ENCODE results near the gene CCDC201.

DNA sequence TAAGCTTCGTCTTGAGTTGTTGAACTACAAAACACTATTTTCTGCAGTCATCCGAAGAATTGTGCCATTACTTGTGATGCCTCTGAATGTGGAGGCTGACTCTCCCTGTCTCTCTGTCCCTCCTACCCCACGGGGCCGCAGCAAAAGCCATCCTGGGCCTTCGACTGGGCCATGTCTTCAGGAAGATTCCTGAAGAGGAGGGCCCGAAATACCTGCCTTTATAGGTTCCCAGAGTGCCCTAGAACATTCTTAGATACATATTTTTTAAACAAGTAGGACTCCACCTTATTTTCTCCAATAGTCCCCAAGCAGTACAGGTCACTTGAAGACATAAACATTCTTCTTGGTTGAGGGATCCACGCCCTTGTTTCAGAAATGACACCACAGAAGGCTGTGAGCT lies 40.1 kb upstream of the CCDC201 start:
- TF ChIP-seq, protein P1, sequence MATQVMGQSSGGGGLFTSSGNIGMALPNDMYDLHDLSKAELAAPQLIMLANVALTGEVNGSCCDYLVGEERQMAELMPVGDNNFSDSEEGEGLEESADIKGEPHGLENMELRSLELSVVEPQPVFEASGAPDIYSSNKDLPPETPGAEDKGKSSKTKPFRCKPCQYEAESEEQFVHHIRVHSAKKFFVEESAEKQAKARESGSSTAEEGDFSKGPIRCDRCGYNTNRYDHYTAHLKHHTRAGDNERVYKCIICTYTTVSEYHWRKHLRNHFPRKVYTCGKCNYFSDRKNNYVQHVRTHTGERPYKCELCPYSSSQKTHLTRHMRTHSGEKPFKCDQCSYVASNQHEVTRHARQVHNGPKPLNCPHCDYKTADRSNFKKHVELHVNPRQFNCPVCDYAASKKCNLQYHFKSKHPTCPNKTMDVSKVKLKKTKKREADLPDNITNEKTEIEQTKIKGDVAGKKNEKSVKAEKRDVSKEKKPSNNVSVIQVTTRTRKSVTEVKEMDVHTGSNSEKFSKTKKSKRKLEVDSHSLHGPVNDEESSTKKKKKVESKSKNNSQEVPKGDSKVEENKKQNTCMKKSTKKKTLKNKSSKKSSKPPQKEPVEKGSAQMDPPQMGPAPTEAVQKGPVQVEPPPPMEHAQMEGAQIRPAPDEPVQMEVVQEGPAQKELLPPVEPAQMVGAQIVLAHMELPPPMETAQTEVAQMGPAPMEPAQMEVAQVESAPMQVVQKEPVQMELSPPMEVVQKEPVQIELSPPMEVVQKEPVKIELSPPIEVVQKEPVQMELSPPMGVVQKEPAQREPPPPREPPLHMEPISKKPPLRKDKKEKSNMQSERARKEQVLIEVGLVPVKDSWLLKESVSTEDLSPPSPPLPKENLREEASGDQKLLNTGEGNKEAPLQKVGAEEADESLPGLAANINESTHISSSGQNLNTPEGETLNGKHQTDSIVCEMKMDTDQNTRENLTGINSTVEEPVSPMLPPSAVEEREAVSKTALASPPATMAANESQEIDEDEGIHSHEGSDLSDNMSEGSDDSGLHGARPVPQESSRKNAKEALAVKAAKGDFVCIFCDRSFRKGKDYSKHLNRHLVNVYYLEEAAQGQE (IDR thresholded peaks at IDR 0.05; ENCODE audit: insufficient read depth in 1 of 2, low read depth in 2 of 2, low read length in 2 of 2), result no peak
- no peak for TF ChIP-seq POLR2AphosphoS5 (IDR thresholded peaks at IDR 0.05; ENCODE audit: low read depth, low read length)
- no peak for TF ChIP-seq TAF1 (IDR thresholded peaks at IDR 0.05; ENCODE audit: borderline replicate concordance, insufficient read depth, low read length)

Data from PFSK-1 (cell line).